H1 (cell line): ENCODE measurements around the gene STX18. TPM values are rescaled to one million over a fixed set of nuclear protein-coding genes. Genes with fewer than 3 reads are reported as not detected.
"Not testable (repeated sequence)": the region's sequence is repeated elsewhere in the genome, so short reads cannot be mapped to it uniquely, and the experiment has no call there.

Experiments
- CTCF ChIA-PET: fragments of 300-600 bp; sonication (Branson Sonifier 250); formaldehyde crosslinking; loops from one replicate; lab custom pipeline; 2021; ENCODE audit not compliant: partially characterized antibody; lab: Charles Lee
- POLR2A ChIA-PET: fragments of 300-600 bp; sonication (Branson Sonifier 250); formaldehyde crosslinking; loops from one replicate; lab custom pipeline; 2021; ENCODE audit warnings: inconsistent platforms; ENCODE audit not compliant: partially characterized antibody; lab: Charles Lee
- DNase-seq, 2 experiments: peaks; one replicate each; pipeline versions ENCODE4 v3.0.0 to v3.0.0-alpha.2; 2010 to 2022; ENCODE audit warnings: low spot score in 2 of 2, low read depth in 1 of 2, mixed read lengths in 1 of 2
- FAIRE-seq: peaks from 2 replicates; lab custom pipeline; 2011; peaks lifted over from hg19 to GRCh38; lab: Jason Lieb, UNC
- H2AFZ ChIP-seq: 2 replicates; pipeline ENCODE4 v1.8.1; 2012; ENCODE audit warnings: low read length, inconsistent platforms
- H2AK5ac ChIP-seq: 2 replicates; pipeline ENCODE4 v1.6.1; 2013; ENCODE audit warnings: low read depth, low read length
- H2BK120ac ChIP-seq: replicated peaks from 2 replicates; pipeline ENCODE3; 2013; ENCODE audit warnings: low read depth, low read length, inconsistent platforms
- H2BK12ac ChIP-seq: 2 replicates; pipeline ENCODE4 v1.6.1; 2013; ENCODE audit warnings: low read depth, low read length
- H2BK15ac ChIP-seq: 2 replicates; pipeline ENCODE4 v1.6.1; 2013; ENCODE audit warnings: low read length
- H2BK20ac ChIP-seq: 2 replicates; pipeline ENCODE4 v1.6.1; 2013; ENCODE audit warnings: low read length
- H2BK5ac ChIP-seq: 2 replicates; pipeline ENCODE4 v1.6.1; 2013; ENCODE audit warnings: low read depth, low read length
- H3K14ac ChIP-seq: 2 replicates; pipeline ENCODE4 v1.6.1; 2013; ENCODE audit warnings: inconsistent platforms; ENCODE audit not compliant: insufficient read length
- H3K18ac ChIP-seq: 2 replicates; pipeline ENCODE4 v1.6.1; 2013; ENCODE audit warnings: low read length; ENCODE audit errors: extremely low read depth
- H3K23ac ChIP-seq: 2 replicates; pipeline ENCODE4 v1.6.1; 2013; ENCODE audit warnings: inconsistent platforms; ENCODE audit not compliant: insufficient read length
- H3K23me2 ChIP-seq: 2 replicates; pipeline ENCODE4 v1.6.1; 2013; ENCODE audit warnings: low read depth, low read length
- H3K27ac ChIP-seq: 2 replicates; pipeline ENCODE4 v1.6.1; 2011; ENCODE audit warnings: low read depth, low read length, inconsistent platforms
- H3K27me3 ChIP-seq, 4 experiments: replicated peaks in 1 of 4; 1 replicate in 1 of 4; 2 replicates in 3 of 4; pipeline versions ENCODE4 v1.6.1 to v1.8.1; 2011 to 2013; ENCODE audit warnings: low read length in 3 of 4, mild to moderate bottlenecking in 3 of 4, inconsistent platforms in 2 of 4, mixed read lengths in 2 of 4, moderate library complexity in 1 of 4; ENCODE audit not compliant: control insufficient read depth in 3 of 4, insufficient read depth in 3 of 4; ENCODE audit errors: extremely low read depth in 1 of 4
- H3K36me3 ChIP-seq, 4 experiments: 2 replicates each; pipeline versions ENCODE4 v1.6.1 to v1.8.1; 2011 to 2013; ENCODE audit warnings: mild to moderate bottlenecking in 4 of 4, low read length in 3 of 4, moderate library complexity in 2 of 4, control low read depth in 1 of 4, inconsistent platforms in 1 of 4; ENCODE audit not compliant: insufficient read depth in 4 of 4, control insufficient read depth in 2 of 4
- H3K4ac ChIP-seq: replicated peaks from 2 replicates; pipeline ENCODE3; 2013; ENCODE audit warnings: low read length, low read depth, mixed read lengths, inconsistent platforms; ENCODE audit not compliant: insufficient read length
- H3K4me1 ChIP-seq, 4 experiments: replicated peaks in 1 of 4; 1 replicate in 1 of 4; 2 replicates in 3 of 4; pipeline versions ENCODE4 v1.6.1 to v1.8.1; 2011 to 2013; ENCODE audit warnings: low read length in 3 of 4, inconsistent platforms in 2 of 4, mixed read lengths in 1 of 4; ENCODE audit not compliant: insufficient read depth in 4 of 4, control insufficient read depth in 3 of 4
- H3K4me2 ChIP-seq, 2 experiments: 2 replicates each; pipeline versions ENCODE4 v1.6.1 to v1.8.1; 2011 to 2013; ENCODE audit warnings: low read depth in 2 of 2, low read length in 2 of 2, control low read depth in 1 of 2, inconsistent platforms in 1 of 2, mild to moderate bottlenecking in 1 of 2; ENCODE audit not compliant: insufficient read depth in 1 of 2
- H3K4me3 ChIP-seq, 4 experiments: fragments of 200-600, 300-600 bp in 1 of 4; sonication (generic), shearing (Covaris generic), sonication (Bioruptor Twin) in 1 of 4; 2 replicates each; pipeline versions ENCODE4 v1.5.1 to v1.8.1; 2011 to 2016; ENCODE audit warnings: low read length in 4 of 4, low read depth in 3 of 4, control low read depth in 2 of 4, inconsistent platforms in 2 of 4, mild to moderate bottlenecking in 2 of 4, mixed read lengths in 1 of 4, moderate library complexity in 1 of 4; ENCODE audit not compliant: insufficient read depth in 2 of 4; ENCODE audit errors: extremely low read depth in 1 of 4
- H3K56ac ChIP-seq: replicated peaks from 2 replicates; pipeline ENCODE3; 2013; ENCODE audit warnings: low read depth, mild to moderate bottlenecking, mixed read lengths, low read length, inconsistent platforms; ENCODE audit not compliant: insufficient read length
- H3K79me1 ChIP-seq: 2 replicates; pipeline ENCODE4 v1.6.1; 2013; ENCODE audit warnings: low read depth, low read length, control low read depth
- H3K79me2 ChIP-seq, 2 experiments: 2 replicates each; pipeline versions ENCODE4 v1.6.1 to v1.8.1; 2012 to 2013; ENCODE audit warnings: low read length in 2 of 2, mild to moderate bottlenecking in 2 of 2, inconsistent platforms in 1 of 2; ENCODE audit not compliant: insufficient read depth in 2 of 2, control insufficient read depth in 1 of 2
- H3K9ac ChIP-seq, 4 experiments: replicated peaks in 1 of 4; 1 replicate in 1 of 4; 2 replicates in 3 of 4; pipeline versions ENCODE4 v1.6.1 to v1.8.1; 2011 to 2013; ENCODE audit warnings: low read depth in 3 of 4, low read length in 3 of 4, control low read depth in 2 of 4, mild to moderate bottlenecking in 2 of 4, moderate library complexity in 2 of 4, inconsistent platforms in 1 of 4; ENCODE audit errors: extremely low read depth in 1 of 4
- H3K9me3 ChIP-seq, 2 experiments: 2 replicates each; pipeline versions ENCODE4 v1.6.1 to v1.8.1; 2012 to 2013; ENCODE audit warnings: mild to moderate bottlenecking in 2 of 2, moderate library complexity in 2 of 2, control low read depth in 1 of 2, inconsistent platforms in 1 of 2, low read depth in 1 of 2, low read length in 1 of 2, mixed read lengths in 1 of 2; ENCODE audit not compliant: insufficient read depth in 2 of 2
- H4K20me1 ChIP-seq, 2 experiments: replicated peaks in 1 of 2; 2 replicates each; pipeline versions ENCODE3 to v1.8.1; 2011 to 2013; ENCODE audit warnings: inconsistent platforms in 2 of 2, low read length in 2 of 2, mild to moderate bottlenecking in 1 of 2; ENCODE audit not compliant: insufficient read depth in 2 of 2, control insufficient read depth in 1 of 2
- H4K5ac ChIP-seq: 2 replicates; pipeline ENCODE4 v1.6.1; 2013; ENCODE audit warnings: low read length, low read depth, mixed read lengths, inconsistent platforms; ENCODE audit not compliant: insufficient read length
- H4K8ac ChIP-seq: 2 replicates; pipeline ENCODE4 v1.8.0; 2013; ENCODE audit warnings: mild to moderate bottlenecking, moderate library complexity, low read length, inconsistent platforms; ENCODE audit not compliant: insufficient read depth; ENCODE audit errors: extremely low read depth
- H4K91ac ChIP-seq: replicated peaks from 2 replicates; pipeline ENCODE3; 2013; ENCODE audit warnings: low read length, mixed read lengths, inconsistent platforms; ENCODE audit not compliant: insufficient read length
- WGBS, 2 experiments: shearing (Covaris generic) in 1 of 2; methylation state at CpG; one replicate each; pipeline versions ENCODE4 v1.1.6 to v1.1.7; 2013 to 2015; ENCODE audit warnings: low lambda C conversion rate in 2 of 2, mixed read lengths in 2 of 2, inconsistent platforms in 1 of 2, low coverage in 1 of 2, missing lambda C conversion rate in 1 of 2; ENCODE audit not compliant: insufficient replicate concordance in 2 of 2, insufficient coverage in 1 of 2, insufficient read length in 1 of 2; ENCODE audit errors: extremely low coverage in 1 of 2, missing lambda C conversion rate in 1 of 2; 5-methylcytosine and 5-hydroxymethylcytosine counted together
- polyA plus RNA-seq, 7 experiments: library from polyadenylated mRNA; depleted of rRNA in 3 of 7; stranded (reverse) in 5 of 7; unstranded in 2 of 7; fragments of >200 nt in 5 of 7; fragments of 200-250 nt in 2 of 7; gene quantifications; 1 replicate in 5 of 7; 2 replicates in 1 of 7; 4 replicates in 1 of 7; pipeline versions ENCODE4 v1.2.1 to v1.2.3, GENCODE V29; 2011 to 2013; ENCODE audit warnings: missing spikeins in 2 of 7, mixed read lengths in 2 of 7
- total RNA-seq: library from RNA; stranded (reverse); fragmentation: NEBNext Ultra II Directional; extraction: Animal tissue kit (Norgen Biotek cat#: 25700); gene quantifications from 2 replicates; pipeline ENCODE4 v1.2.1, GENCODE V29; 2021

STX18 gene
- total and polyA plus RNA-seq, 2 of the 8 experiments (the other 6 are each of a cell fraction or from before 2014, with no cell fraction given): 14.6 to 18.3 TPM

GRCh38 chr4:4510641-4511040, 31.2 kb downstream of the STX18 start:
- H3K9me3 ChIP-seq, H3K14ac ChIP-seq, H3K4ac ChIP-seq, H3K79me1 ChIP-seq, H2BK120ac ChIP-seq, H2BK5ac ChIP-seq, H3K4me1 ChIP-seq, H3K9ac ChIP-seq, H3K4me3 ChIP-seq, FAIRE-seq, H3K36me3 ChIP-seq, H2AFZ ChIP-seq, H4K91ac ChIP-seq, H4K20me1 ChIP-seq, H3K79me2 ChIP-seq, H3K4me2 ChIP-seq, H3K56ac ChIP-seq, H3K23ac ChIP-seq, H2BK20ac ChIP-seq, H3K18ac ChIP-seq, H4K8ac ChIP-seq, H2BK15ac ChIP-seq, POLR2A ChIA-PET, H3K23me2 ChIP-seq, DNase-seq, H2BK12ac ChIP-seq, H2AK5ac ChIP-seq, H3K27me3 ChIP-seq, H3K27ac ChIP-seq, H4K5ac ChIP-seq: not testable (repeated sequence)
- 93% methylated on average over 3 of the region's 3 CpGs; no CpG with 5 or more reads in 1 of the 2 experiments for WGBS, 2 experiments
- CTCF ChIA-PET: interaction anchor here (0.6 to 7.3 kb wide), 4 partner anchors 12 to 30 kb away, joined by 3 to 86 read pairs (median 12); no protein-coding TSS in a partner anchor
